GM19035 (cell line): ENCODE data around the gene TMTC1.

ENCODE experiments used
- ATAC-seq: cut with Tn5 transposase; IDR thresholded peaks from one replicate; pipeline ENCODE4 v1.9.1; 2021; ENCODE audit not compliant: unreplicated experiment

The TMTC1 gene

DNA sequence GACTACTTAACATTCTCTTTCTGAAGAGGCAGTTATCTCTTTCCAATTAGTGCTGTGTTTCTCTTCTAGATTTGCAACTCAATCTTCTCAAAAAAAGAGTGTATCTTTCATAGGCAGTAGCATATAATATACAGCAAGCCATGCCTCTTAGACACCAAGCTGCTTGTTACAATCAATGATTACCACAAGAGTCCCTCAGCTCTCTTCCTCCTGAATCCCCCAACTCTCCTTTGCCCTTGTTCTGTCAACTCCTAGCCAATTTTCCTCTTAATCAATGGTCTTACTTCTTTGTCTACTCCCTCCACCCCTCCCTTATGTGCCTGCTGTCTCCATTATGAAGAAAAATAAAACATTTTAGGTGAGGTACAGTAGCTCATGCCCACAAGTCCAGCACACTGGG lies 2.6 kb downstream of the TMTC1 start:
- no peak for ATAC-seq

DNA sequence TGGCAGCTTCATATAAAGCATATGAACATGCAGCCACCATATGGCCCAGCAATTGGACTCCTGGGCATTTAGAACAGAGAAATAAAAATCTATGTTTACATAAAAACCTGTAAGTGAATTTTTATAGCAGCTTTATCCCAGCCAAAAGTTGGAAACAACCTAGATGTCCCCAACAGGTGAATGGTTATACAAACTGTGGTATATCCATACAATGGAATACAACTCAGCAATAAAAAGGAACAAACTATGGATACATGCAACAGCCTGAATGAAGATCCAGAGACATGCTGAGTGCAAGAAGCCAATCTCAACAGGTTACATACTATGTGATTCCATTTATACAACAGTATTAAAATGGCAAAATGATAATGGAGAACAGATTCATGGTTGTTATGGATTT lies 3.7 kb downstream of the TMTC1 start:
- no peak for ATAC-seq

DNA sequence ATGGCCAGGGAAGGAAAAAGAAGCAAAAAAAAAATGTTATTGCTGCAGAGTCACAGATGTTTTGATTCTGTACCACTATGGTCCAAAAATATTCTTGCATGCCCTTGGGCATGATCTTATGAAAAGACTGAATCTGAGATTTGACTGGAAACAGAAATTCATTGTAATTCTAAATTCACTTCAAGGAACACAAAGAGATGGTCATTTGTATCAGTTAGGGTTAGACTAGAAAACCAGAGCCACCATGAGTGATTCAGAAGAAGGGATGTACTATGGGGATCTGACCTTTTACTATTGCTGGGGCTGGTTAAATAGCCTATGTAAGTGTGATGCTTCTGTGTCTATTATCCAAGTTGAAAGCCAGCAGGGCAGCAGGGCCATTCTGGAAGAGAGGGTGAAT lies 5.2 kb downstream of the TMTC1 start:
- no peak for ATAC-seq

DNA sequence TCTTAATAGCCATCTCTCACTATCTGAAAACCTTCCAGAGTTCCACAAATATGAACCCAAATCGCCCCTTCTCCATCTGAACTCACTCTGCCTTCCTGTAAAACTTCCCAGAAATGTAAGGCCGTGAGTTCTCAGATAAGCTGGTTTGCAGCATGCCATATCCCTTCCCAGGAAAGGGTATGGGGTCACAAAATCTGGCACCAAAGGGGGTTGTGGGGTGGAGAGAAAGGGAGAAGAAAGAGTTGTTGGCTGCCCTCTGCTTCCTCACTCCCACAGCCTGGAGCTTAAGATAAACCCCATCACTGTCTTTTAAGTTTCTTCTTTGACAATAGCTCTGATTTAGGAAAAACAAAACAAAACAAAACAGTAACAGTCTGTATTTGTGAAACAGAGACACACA lies 10.7 kb downstream of the TMTC1 start:
- no peak for ATAC-seq

DNA sequence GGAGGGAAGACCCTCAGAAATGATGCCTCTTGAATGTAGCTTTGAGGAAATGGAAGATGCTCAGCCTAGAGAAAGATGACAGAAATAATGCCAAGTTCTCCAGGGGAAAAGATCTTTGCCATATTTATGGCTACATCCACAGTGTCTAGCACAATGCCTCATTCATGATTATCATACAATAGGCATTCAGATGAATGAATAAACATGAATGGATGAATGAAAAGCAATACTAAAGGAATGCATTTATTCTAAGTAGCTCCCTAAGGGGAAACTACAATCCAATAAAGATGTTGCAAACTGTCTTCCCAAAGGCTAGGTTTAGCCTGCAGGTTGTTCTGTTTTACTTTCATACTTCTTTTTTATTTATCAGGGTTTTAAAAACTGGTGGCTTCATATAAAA lies 12.0 kb downstream of the TMTC1 start:
- no peak for ATAC-seq

DNA sequence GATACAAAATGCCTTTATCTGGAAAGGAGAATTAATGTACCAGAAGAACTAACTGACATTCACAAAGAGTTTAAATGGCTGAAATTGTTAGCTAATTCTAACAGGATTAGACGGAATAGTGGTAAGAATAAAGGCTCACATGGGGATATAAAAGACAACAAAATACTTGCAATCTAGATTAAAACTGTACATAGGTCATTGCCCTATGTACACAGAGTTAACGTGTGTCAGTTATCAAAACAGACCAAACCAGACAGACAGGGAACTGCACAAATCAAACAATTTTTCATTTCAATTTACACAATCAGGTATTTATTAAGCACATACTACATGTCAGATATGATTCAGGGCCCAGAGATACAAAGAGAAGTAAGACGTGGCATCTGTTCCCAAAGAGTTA lies 12.6 kb downstream of the TMTC1 start:
- ATAC-seq, result no peak

DNA sequence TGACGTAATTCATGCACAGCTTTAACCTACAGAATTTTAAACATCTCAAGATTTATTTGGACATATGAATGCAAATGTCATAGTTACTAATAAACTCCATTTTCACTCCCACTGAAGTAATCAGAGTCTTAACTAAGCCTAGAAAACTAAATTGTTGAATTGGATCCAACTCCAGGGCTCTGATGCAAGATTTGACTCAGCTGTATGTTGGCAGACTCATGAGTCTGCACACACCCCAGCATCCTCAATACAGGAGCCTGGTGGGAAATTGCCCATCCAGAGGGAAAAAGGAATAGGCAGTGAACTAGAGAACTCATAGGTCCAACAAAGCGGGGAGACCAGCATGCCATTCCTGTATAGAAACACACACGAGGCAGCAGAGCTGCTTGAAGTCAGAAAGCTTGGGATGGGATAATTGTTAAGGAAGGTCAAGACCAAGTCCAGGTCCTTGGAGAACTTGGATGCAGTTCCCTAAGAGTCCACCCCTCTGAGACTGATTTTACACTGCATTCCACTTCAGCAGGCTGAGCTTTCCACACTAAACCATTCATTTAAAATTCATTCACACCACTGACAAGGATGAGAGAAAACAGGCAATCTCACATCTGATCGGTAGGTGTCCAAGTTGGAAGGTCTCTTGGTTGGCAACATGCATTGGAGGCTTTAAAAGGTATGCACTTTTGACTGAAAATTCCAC lies 14.4 kb downstream of the TMTC1 start:
- no peak for ATAC-seq

DNA sequence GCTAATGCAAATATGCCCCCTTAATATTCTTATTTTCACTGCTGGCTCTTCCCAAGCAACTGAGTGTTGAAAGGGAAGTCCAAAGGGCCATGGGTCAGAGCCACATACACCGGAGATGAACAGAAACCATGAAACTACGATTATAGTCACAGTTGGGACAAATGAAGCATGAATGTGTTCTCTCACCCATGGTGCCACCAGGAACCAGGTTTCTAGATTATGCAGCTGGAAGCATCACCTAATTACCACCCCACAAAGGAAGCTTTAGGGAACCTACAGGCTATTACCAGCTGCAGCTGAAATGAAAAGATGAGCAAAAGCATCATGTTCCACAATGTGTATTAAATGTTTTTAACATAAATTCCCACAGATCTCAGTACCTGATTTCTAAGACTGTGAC lies 15.4 kb downstream of the TMTC1 start:
- ATAC-seq, result no peak

DNA sequence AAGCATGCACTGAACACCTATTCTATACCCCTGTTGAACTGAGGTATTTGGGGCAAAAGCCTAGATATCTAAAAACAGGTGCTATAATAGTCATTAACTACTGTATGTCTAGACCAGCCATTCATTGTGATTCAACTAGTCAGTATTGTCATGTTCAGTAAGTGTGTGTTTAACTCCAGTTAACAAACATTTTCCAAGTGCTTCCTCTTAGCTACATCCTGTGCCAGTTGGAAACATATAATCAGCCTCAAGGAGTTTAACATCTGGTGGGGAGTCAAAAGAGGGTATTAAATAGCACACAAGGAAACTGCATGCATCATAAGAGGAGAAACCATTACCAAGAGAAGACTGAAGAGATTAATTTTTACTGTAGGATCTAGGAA lies 20.4 kb downstream of the TMTC1 start:
- ATAC-seq, result no peak

DNA sequence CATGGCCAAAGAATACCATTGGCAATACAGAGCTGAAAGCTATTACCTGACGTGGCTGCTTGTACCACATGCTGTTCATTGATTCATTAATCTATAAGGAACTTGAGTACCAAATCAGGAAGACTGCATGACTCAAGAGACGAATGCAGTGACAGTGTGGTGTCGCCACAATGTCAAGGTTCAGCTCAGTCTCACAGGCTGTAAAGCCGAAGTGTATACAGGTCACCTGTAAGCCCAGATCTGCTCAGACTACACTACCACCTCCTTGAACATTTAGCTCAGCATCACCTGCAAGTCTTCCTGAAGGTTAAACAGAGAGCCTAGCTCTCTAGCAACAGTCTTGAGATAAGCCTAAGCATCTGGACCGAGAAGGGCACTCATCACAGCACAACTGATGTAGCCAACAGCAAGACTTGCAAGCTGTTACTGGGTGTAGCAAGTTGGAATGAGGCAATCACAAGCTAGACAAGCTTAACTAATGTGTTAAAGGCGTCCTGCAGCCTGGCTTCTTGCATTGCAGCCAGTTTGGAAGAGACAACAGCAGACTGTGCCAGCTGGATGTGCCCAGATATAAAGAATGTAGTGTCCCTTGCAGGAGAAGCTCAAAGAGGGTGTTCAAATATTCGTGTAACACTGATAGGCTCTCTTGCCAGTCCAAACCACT lies 21.0 kb downstream of the TMTC1 start:
- no peak for ATAC-seq

DNA sequence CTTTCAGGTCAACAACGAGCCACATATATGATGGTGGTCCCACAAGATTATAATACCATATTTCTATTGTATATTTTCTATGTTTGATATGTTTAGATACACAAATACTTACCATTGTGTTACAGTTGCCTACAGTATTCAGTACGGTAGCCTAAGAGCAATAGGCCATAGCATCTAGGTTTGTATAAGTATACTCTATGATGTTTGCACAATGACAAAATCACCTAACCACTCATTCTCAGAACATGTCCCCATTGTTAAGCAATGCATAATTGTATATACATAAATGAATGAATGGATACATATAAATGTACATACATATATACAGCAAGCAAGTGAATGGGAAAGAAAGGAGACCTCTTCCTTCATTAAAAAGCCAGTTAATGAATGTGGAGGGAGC lies 23.8 kb downstream of the TMTC1 start:
- no peak for ATAC-seq

DNA sequence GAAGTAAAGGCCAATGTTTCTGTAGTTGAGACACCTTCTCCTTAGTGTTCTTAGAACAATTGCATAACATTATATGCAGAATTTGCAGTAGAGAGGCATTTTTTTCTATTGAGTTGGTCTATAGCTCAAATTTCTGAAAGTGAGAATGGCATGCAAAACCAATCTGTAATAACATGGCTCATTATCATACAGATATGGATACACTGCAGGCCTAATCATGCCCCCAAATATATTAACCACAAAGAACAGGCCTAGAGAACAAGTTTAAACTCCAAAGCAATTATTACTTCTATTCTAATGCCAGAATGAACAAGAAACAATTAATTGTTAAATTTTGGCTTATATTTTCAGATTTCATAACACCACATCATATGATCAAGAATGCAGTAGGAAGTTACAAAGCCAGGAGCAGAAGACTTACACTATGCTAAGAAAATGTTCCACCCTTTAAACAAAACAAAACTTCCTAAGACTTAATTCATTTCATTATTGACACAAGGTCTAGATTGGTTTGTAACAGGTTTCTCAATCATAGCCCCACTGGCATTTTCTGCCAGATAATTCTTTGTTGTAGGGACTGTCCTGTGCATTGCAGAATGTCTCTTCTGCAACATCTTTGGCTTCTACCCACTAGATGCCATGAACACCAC lies 26.9 kb downstream of the TMTC1 start:
- ATAC-seq, result no peak

DNA sequence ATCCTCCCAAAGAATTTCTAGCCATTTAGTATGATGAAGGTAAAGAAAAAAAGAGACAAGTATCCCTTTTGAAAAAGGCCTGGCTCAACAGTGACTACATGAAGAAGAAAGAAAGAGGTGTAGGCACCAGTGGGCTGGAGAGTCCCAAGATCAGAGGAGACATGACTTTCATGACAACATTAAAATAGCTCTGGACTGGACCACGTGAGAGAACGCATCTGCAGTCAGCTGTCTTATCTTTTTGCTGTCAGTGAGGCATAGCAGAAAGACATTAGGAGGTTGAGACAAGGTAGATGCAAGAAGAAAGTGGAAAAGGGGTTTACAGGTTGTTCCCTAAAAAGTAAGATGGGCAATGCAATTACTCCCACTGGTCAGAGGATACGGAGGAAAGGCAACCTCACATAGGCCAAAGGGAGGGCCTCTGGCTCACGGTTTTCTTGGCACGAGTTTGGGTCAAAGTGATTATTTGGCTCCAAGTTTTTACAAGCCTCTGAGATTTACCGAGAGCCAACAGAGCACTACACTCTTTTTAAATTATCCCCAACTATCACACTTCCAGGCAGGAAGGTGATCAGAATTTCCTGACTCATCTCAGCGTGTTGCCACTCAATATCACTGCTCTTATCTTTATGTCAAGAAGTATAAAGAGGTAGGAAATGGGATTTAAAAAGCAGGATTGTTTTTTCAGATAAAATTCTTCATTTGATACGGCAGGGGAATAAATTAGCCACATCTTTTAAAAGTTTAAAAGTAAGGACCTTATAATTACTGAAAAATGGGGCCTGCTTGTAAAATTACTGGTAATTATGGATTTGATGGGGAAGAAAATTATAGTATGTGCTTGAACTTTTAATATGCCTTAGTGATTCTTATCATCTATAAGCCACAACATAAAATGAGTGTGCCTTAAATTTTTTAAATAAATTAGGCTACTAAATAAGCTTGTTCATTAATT lies 29.2 kb downstream of the TMTC1 start:
- no peak for ATAC-seq

DNA sequence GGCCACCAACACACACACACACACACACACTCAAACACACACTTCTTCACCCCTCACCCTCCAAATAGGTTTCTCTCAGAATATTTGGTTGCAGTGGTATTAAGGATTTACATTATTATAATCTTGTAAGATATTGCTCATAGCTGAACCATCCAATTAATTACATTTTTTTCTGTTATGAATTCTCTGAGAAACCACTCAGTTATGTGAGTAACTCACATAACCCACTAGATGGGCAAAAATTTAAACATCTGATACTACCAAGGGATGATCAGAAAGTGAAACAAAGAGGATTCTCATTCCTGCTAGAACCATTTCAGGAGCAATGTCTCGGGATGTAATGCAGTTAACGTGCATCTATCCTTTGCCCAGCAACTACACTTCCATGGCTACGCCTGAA lies 31.6 kb downstream of the TMTC1 start:
- ATAC-seq, result no peak

DNA sequence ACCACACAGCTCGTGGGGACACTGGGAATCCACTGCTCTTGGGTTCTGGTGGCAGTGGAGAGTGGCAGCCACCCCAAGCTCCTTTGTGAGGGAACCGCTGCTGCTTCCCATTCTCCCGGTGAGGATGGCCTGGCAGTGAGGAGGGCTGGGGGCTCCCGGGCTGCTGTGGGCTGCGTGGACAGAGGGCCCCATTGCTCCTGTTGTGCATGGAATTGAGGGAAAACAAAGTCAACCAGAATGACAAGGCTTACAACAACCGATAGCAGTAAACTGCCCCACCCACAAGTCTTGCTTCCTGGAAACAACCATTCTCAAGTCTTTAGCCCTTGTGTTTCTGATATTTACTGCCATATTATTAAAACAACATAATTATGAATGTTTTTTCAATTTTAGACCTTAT lies 32.1 kb downstream of the TMTC1 start:
- no peak for ATAC-seq

DNA sequence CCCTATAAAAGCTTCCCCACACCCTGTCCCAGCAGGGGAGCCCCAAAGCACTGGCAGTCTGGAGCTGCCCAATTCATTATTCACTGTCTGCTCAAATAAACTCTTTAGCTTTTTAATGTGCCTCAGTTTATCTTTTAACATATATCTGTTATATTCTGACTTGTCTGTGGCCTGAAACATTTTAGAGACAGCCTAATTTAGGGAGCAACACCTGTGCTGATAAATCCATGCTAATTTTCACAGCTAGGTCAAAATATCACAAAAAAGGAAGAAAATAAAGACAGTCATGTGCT lies 32.9 kb downstream of the TMTC1 start:
- no peak for ATAC-seq

DNA sequence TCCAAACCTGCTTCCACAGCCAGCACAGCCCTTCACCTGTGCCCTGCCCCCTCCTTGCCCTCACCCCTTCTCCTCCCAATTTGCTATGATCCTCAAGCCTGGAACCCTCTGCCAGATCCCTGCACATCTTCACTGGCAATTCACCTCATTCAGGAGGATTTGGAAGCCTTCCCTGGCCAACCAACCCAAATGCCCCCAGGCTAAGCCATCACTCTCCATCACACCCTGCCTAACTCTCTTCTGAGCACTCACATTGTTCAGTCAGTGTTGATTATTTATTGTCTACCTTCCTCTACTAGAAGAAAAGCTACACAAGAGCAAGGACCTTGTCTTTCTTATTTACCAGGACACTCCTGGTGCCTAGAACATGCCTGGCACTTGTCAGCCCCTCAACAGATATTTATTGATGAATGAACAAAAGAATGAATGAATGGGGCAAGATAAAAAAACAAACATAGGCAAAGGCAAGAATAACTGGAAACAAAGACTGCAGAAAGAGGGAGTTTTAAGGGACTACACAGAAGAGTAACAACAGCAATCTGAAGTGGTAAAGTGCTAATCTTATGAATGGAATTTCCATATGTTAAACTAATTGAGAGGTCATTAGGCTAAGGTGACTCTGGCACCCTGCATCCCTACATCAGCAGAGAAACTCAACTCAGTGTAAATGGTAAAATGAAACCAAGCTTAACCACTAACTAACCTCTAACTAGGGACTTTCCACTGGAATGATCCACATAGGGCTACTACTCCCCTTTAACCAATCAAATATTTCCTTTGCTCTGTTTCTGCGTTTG lies 33.4 kb downstream of the TMTC1 start:
- ATAC-seq, result peak; percentile 73

DNA sequence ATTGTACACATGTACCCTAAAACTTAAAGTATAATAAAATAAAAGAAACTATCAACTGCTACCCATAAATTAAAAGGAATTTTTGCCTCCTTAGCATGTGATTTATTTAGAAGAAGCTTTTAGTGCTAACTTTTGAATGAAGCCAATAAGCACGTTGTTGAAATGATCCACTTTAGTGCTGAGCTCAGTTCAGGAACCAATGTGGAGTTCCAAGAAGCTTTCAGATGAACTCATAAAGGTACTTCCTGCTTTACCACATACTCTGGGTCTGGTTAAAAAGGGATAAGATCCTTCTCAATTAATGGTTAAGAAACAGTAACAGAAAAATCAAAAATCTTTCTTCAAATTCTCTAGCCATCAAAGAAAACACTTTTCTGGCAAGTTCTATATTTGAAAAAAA lies 39.4 kb downstream of the TMTC1 start:
- no peak for ATAC-seq

DNA sequence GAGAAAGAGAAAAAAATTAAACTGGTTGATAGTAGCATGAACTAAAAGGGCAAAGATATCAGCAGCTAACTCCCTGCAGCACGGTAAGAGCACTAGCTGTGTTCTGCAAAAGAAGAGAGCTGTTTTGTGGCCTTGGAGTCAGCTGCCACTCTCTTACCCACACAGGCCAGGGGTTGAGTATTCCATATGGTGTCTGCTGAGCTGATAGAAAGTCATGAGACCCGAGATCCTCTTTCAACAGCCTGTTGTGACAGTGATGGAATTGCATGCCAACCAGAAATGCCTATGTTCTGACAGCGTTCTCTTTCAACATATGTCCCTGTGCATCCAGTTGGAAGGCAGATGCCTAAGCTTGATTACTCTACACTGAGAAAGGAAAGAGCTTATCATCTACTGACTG lies 39.9 kb downstream of the TMTC1 start:
- ATAC-seq, result no peak

DNA sequence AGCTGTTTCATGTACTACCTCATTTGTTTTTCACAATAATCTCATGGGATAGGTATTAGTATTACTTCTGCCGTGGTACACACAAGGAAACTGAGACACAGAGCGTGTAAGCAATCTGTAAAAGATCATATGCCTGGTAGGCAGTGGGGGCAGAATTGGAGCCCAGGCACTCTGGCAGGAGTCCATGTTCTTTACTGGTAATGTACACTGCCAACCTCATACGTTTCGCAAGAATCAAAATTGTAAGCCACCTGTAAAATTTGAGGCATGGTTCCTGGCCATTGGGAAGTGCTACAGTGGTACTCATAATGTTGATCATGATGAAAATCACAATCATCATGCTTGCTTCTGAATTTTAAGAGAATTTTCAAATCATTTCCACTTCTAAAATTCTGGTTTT lies 40.7 kb downstream of the TMTC1 start:
- ATAC-seq, result no peak

DNA sequence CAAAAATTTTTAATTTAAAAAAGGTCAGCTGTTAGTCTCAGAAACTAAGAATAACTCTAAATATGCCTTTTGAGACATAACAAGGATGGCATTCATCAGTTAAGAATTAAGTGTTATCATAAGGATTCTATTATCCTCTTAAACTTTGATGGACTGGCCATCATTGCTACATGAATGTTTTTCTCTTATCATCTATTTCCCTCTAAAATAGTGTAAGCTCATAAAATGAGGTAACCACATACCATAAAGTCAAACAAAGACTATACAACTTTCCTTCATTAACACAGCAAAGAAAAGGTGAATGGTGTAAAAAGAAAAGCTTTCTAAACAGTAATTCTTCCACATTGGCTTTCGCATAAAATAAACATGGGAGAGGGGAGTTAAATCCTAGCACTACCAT lies 41.1 kb downstream of the TMTC1 start:
- ATAC-seq, result no peak
